NB4 (cell line): ENCODE data around the gene ZNF627.

Experiments
- DNase-seq: peaks from one replicate; pipeline ENCODE4 v3.0.0; 2010; ENCODE audit warnings: low read depth
- H3K4me3 ChIP-seq: one replicate; pipeline ENCODE4 v1.5.1; 2011; ENCODE audit warnings: mild to moderate bottlenecking, low read depth, low read length, moderate library complexity
- CTCF ChIP-seq: IDR thresholded peaks from one replicate; pipeline ENCODE4 v1.5.1; 2012; ENCODE audit warnings: low read depth, low read length
- MAX ChIP-seq: IDR thresholded peaks from 2 replicates; pipeline ENCODE4 v1.6.1; 2011; ENCODE audit warnings: low read depth, low read length
- MYC ChIP-seq: IDR thresholded peaks from 2 replicates; pipeline ENCODE4 v1.6.1; 2011; ENCODE audit warnings: low read depth, low read length
- POLR2A ChIP-seq: IDR thresholded peaks from 2 replicates; pipeline ENCODE4 v1.6.1; 2011; ENCODE audit warnings: mild to moderate bottlenecking; ENCODE audit not compliant: insufficient read length; ENCODE audit errors: extremely low read depth

The ZNF627 gene

GRCh38 chr19:11649941-11650340 is 52.7 kb downstream of the ZNF627 start:
- DNase-seq = no peak
- TF ChIP-seq POLR2A (no peak), MAX (no peak), MYC (no peak), CTCF (no peak)
- no peak overlapping the region for H3K4me3 ChIP-seq

- TF ChIP-seq MAX (no peak), POLR2A (no peak)
- no peak overlapping the region for H3K4me3 ChIP-seq
- no peak for DNase-seq
Measured at GRCh38 chr19:11651062-11651461, 53.8 kb downstream of the ZNF627 start.

- TF ChIP-seq MYC = no peak
- no peak for TF ChIP-seq CTCF
- no peak for TF ChIP-seq MAX
- TF ChIP-seq POLR2A = no peak
- no peak for DNase-seq
- H3K4me3 ChIP-seq = no peak overlapping the region
Measured at GRCh38 chr19:11652056-11652455, 54.8 kb downstream of the ZNF627 start.

- no peak for DNase-seq
- TF ChIP-seq CTCF (no peak), POLR2A (no peak), MYC (no peak), MAX (no peak)
- H3K4me3 ChIP-seq = no peak overlapping the region
Measured at GRCh38 chr19:11652492-11652891, 55.2 kb downstream of the ZNF627 start.

GRCh38 chr19:11656535-11656934 is 59.3 kb downstream of the ZNF627 start:
- TF ChIP-seq MAX = no peak
- no peak for TF ChIP-seq CTCF
- TF ChIP-seq MYC = no peak
- no peak for TF ChIP-seq POLR2A
- no peak for DNase-seq
- H3K4me3 ChIP-seq = no peak overlapping the region

- no peak overlapping the region for H3K4me3 ChIP-seq
- TF ChIP-seq POLR2A (no peak), CTCF (no peak)
- no peak for DNase-seq
Measured at GRCh38 chr19:11657307-11657706, 60.0 kb downstream of the ZNF627 start.
